GM21515 (cell line): Measurements from ENCODE around the gene WDCP.

Experiments
- ATAC-seq: cut with Tn5 transposase; IDR thresholded peaks from one replicate; pipeline ENCODE4 v1.9.1; 2021; ENCODE audit not compliant: unreplicated experiment

Gene WDCP

DNA sequence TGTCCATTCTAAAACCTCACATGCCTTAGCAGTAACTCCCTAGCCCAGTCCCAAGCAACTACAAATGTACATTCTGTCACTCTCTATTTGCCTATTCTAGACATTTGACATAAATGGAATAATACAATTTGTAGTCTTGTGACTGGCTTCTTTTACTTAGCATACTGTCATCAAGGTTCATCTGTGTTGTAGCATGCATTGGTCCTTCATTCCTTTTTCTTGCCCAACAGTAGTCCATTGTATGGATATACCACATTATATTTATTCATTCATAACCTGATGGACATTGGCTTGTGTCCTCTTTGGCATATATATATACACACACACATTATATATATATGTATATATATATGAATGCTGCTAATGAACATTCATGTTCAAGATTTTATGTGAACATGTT lies 39.5 kb downstream of the WDCP start:
- ATAC-seq, result no peak

DNA sequence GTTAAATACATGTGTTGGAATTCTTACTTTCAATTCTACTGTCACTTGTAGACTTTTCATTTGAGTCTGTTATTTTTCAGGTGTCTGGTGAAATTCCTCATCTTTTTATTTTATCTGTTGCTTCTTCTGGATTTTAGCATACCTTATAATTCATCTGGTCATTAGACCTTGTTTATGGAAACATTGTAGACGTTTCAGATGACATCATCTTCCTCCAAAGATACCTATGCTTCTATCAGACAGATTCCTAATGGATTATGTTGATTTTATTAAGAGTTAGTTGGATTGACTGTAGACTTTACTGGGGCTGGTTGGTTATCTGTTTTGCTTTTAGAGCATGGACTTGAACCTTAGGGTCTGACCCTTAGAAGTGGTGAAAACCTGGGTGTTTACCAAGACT lies 52.6 kb downstream of the WDCP start:
- no peak for ATAC-seq

DNA sequence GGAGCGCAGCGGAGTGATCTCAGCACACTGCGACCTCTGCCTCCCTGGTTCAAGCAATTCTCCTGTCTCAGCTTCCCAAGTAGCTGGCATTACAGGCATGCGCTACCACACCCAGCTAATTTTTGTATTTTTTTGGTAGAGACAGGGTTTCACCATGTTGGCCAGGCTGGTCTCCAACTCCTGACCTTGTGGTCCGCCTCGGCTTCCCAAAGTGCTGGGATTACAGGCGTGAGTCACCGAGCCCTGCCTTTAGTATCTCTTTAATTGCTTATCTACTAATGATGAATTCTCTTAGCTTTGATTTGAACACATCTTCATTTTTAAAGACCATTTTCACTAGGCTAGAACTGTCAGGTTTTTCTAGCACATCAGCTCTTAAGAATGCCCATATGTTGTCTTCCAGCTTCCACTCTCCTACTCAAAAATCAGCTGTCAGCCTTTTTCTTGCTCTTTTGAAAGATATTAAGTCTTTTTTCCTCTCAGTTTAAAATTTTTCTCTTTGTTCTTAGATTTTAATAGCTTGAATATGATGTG lies 53.4 kb downstream of the WDCP start:
- ATAC-seq, result no peak

DNA sequence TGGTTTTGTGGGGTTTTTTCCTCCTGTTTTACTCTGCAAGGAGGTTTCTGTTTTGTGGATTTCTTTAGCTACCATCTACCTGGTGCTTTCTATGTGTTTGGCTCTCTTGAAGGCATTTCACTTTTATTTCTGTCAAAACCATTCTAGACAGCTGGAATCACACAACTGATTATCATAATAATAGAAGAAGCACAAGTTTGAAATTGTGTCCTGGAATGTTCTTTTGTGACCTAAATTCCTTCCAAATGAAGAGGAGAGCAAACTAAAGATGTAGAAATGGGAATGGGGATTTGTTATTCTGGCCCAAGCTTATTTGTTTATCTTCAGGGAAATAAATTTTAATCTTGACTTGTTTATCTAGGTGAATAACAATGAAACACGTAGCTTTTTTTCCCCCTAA lies 54.3 kb downstream of the WDCP start:
- no peak for ATAC-seq

DNA sequence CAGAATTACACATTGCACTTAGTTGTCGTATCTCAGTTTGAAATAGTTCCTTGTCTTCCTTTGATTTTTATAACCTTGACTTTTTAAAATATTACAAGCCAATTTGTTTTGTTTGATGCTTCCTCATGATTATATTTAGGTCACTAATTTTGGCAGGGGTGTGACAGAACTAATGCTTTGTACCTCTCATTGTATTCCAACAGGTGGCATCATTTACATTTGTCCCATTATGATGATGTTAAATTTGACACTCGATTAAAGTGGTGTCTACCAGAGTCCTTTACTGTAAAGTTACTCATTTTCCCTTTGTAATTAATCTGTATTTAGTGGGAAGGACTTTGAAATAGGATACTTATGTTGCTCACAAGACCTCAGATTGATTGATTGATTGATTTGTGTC lies 58.8 kb downstream of the WDCP start:
- no peak for ATAC-seq
